Activated CD4-positive, alpha-beta memory T cell treated with anti-CD3 and anti-CD28 coated beads for 36 hours (primary cell): ENCODE data around the gene SLC46A3. TPM values are rescaled to one million over a fixed set of nuclear protein-coding genes. Genes with fewer than 3 reads are reported as not detected.
"Not testable (repeated sequence)": the region's sequence is repeated elsewhere in the genome, so short reads cannot be mapped to it uniquely, and the experiment has no call there.

Experiments
- CTCF ChIA-PET: fragments of 350-600 bp; sonication (Branson Sonifier 250); formaldehyde crosslinking; loops from one replicate; lab custom pipeline; 2021; ENCODE audit warnings: antibody characterized with exemption, inconsistent platforms; lab: Charles Lee
- POLR2A ChIA-PET: fragments of 350-600 bp; sonication (Branson Sonifier 250); formaldehyde crosslinking; loops from one replicate; lab custom pipeline; 2021; ENCODE audit warnings: antibody characterized with exemption; lab: Charles Lee
- DNase-seq: peaks from one replicate; pipeline ENCODE4 v3.0.0-alpha.2; 2020
- H3K27ac Mint-ChIP-seq: one replicate; pipeline ENCODE4 v1.8.0; 2021; ENCODE audit warnings: mixed read lengths
- H3K27me3 Mint-ChIP-seq: one replicate; pipeline ENCODE4 v1.8.0; 2021; ENCODE audit warnings: mixed read lengths
- H3K36me3 Mint-ChIP-seq: one replicate; pipeline ENCODE4 v1.8.0; 2021; ENCODE audit warnings: mixed read lengths
- H3K4me1 Mint-ChIP-seq: one replicate; pipeline ENCODE4 v1.8.0; 2021; ENCODE audit warnings: low read depth, mixed read lengths
- H3K4me3 Mint-ChIP-seq: one replicate; pipeline ENCODE4 v1.8.0; 2021; ENCODE audit warnings: mild to moderate bottlenecking, mixed read lengths
- H3K9me3 Mint-ChIP-seq: one replicate; pipeline ENCODE4 v1.8.0; 2021; ENCODE audit warnings: mixed read lengths
- intact Hi-C: fragments of 100-400 bp; cut with micrococcal nuclease; formaldehyde crosslinking; loops from one replicate; pipeline ENCODE4 v1.15.1; 2023
- total RNA-seq, 2 experiments: library from RNA; stranded (reverse); gene quantifications; one replicate each; pipeline ENCODE4 v1.2.3, GENCODE V29; 2021

Gene SLC46A3
- total RNA-seq, 2 experiments from 2014 or later, result 3.4 to 3.8 TPM

- no peaks in the 10 kb centered on the region for H3K36me3 Mint-ChIP-seq
- no peak for DNase-seq
- no peak overlapping the region for H3K27ac Mint-ChIP-seq
- no peaks in the 10 kb centered on the region for H3K9me3 Mint-ChIP-seq
- no peaks in the 10 kb centered on the region for H3K4me1 Mint-ChIP-seq
- ChIA-PET POLR2A (no interaction called here), CTCF (no interaction called here)
- H3K4me3 Mint-ChIP-seq, result no peak overlapping the region
- intact Hi-C loops, result no loop called here
- H3K27me3 Mint-ChIP-seq, result no peaks in the 10 kb centered on the region
Measured at GRCh38 chr13:28744656-28745055, 25.9 kb upstream of the SLC46A3 start.

- CTCF ChIA-PET, result no interaction called here
- H3K36me3 Mint-ChIP-seq, result no peaks in the 10 kb centered on the region
Measured at GRCh38 chr13:28744091-28744536, 25.3 kb upstream of the SLC46A3 start.

GRCh38 chr13:28743499-28744083, 24.8 kb upstream of the SLC46A3 start:
- H3K27me3 Mint-ChIP-seq, result no peaks in the 10 kb centered on the region
- no peaks in the 10 kb centered on the region for H3K4me1 Mint-ChIP-seq
- H3K4me3 Mint-ChIP-seq, result no peak overlapping the region
- CTCF ChIA-PET, result no interaction called here
- intact Hi-C loops, result no loop called here
- no peaks in the 10 kb centered on the region for H3K9me3 Mint-ChIP-seq
- POLR2A ChIA-PET, result no interaction called here
- no peaks in the 10 kb centered on the region for H3K36me3 Mint-ChIP-seq
- no peak overlapping the region for H3K27ac Mint-ChIP-seq
- no peak for DNase-seq

More at GRCh38 chr13:28744091-28744536, 25.3 kb upstream of the SLC46A3 start:
- DNase-seq, result no peak
- H3K4me3 Mint-ChIP-seq, result no peak overlapping the region
- no peaks in the 10 kb centered on the region for H3K27me3 Mint-ChIP-seq
- intact Hi-C loops, result no loop called here
- H3K27ac Mint-ChIP-seq, result no peak overlapping the region
- no peaks in the 10 kb centered on the region for H3K9me3 Mint-ChIP-seq
- no peaks in the 10 kb centered on the region for H3K4me1 Mint-ChIP-seq
- POLR2A ChIA-PET, result no interaction called here

DNA sequence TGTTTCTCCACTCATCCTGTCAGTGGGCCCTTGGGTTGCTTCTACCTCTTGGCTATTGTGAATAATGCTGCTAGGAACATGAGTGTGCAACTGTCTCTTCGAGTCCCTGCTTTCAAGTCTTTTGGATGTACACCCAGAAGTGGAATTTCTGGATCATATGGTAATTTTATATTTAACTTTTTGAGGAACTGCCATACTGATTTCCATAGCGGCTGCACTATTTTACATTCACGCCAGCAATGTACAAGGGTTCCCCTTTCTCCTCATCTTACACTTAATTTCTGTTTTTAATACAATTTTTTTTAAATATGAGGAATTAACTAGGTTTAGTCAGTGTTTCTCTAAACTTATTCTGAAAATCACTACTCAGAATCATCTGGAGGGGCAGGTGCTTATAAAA, 24.2 kb upstream of the SLC46A3 start:
- Mint-ChIP-seq H3K27me3 (no peaks in the 10 kb centered on the region), H3K36me3 (no peaks in the 10 kb centered on the region), H3K4me3 (no peak overlapping the region), H3K9me3 (no peaks in the 10 kb centered on the region), H3K27ac (no peak overlapping the region), H3K4me1 (no peaks in the 10 kb centered on the region)
- POLR2A ChIA-PET, result no interaction called here
- CTCF ChIA-PET, result no interaction called here
- intact Hi-C loops, result no loop called here
- DNase-seq, result no peak

DNA sequence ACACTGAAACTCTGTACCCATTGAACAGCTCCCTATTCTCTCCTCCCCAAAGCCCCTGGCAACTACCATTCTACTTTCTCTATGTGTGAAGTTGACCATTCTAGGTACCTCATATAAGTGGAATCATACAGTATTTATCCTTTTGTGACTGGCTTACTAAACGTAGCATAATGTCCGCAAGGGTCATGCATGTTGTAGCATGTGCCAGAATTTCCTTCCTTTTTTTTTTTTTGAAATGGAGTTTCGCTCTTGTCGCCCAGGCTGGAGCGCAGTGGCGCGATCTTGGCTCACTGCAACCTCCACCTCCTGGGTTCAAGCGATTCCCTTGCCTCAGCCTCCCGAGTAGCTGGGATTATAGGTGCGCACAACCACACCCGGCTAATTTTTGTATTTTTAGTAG, 23.7 kb upstream of the SLC46A3 start:
- CTCF ChIA-PET, H3K27ac Mint-ChIP-seq: not testable (repeated sequence)

DNA sequence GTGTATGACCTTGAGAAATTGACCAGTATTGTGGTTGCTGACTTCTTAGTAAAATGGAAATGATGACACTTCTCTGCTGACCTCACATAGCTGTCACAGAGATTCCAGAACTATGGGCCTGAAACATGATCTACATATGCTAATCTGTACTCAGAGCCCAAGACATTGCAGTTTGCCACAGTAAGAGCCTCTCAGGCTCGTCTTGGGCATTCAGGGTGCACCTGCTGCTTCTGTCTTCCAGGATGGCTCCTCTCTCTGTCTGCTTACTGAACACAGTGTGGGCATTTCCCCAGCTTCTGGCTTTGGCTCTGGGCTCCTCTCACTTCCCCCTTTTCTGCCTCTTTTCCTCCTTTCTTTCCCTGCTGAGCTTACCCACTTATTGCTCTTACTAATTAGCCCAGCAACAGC, 22.3 kb upstream of the SLC46A3 start:
- intact Hi-C loops, result no loop called here
- DNase-seq, result no peak
- Mint-ChIP-seq H3K27ac (no peak overlapping the region), H3K4me3 (no peak overlapping the region), H3K27me3 (no peaks in the 10 kb centered on the region), H3K4me1 (no peaks in the 10 kb centered on the region), H3K36me3 (no peaks in the 10 kb centered on the region), H3K9me3 (no peaks in the 10 kb centered on the region)
- ChIA-PET CTCF (no interaction called here), POLR2A (no interaction called here)

More for the DNA sequence above, 23.7 kb upstream of the SLC46A3 start:
- POLR2A ChIA-PET, DNase-seq, H3K4me3 Mint-ChIP-seq, H3K36me3 Mint-ChIP-seq, intact Hi-C loops, H3K9me3 Mint-ChIP-seq, H3K4me1 Mint-ChIP-seq, H3K27me3 Mint-ChIP-seq: not testable (repeated sequence)

DNA sequence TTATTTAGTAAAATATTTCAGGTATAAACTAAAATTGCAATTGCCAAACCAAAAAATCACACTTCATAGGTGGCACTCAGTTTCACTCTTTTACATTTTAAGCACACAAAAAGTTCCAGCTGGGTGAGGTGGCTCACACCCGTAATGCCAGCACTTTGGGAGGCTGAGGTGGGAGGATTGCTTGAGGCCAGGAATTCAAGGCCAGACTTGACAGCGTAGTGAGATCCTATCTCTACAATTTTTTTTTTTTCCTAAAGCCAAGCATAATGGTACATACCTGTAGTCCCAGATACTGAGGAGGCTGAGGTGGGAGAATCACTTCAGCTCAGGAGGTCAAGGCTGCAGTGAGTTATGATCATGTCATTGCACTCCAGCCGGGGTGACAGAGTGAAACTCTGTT, 20.6 kb upstream of the SLC46A3 start:
- Mint-ChIP-seq H3K27ac (no peak overlapping the region), H3K27me3 (no peaks in the 10 kb centered on the region), H3K4me1 (no peaks in the 10 kb centered on the region), H3K36me3 (no peaks in the 10 kb centered on the region), H3K4me3 (no peak overlapping the region), H3K9me3 (no peaks in the 10 kb centered on the region)
- ChIA-PET CTCF (no interaction called here), POLR2A (no interaction called here)
- intact Hi-C loops, result no loop called here
- no peak for DNase-seq

- Mint-ChIP-seq H3K4me1 (no peaks in the 10 kb centered on the region), H3K36me3 (no peaks in the 10 kb centered on the region), H3K27ac (no peak overlapping the region), H3K9me3 (no peaks in the 10 kb centered on the region), H3K27me3 (peaks cover 4% of the 10 kb centered on the region), H3K4me3 (no peak overlapping the region)
- intact Hi-C loops, result no loop called here
- DNase-seq, result no peak
- ChIA-PET POLR2A (no interaction called here), CTCF (no interaction called here)
Measured at GRCh38 chr13:28735481-28736029, 16.8 kb upstream of the SLC46A3 start.

GRCh38 chr13:28734906-28735305, 16.1 kb upstream of the SLC46A3 start:
- Mint-ChIP-seq H3K27me3 (peaks cover 4% of the 10 kb centered on the region), H3K4me3 (no peak overlapping the region), H3K4me1 (no peaks in the 10 kb centered on the region), H3K36me3 (no peaks in the 10 kb centered on the region), H3K9me3 (no peaks in the 10 kb centered on the region), H3K27ac (no peak overlapping the region)
- ChIA-PET CTCF (no interaction called here), POLR2A (no interaction called here)
- intact Hi-C loops, result no loop called here
- no peak for DNase-seq

GRCh38 chr13:28730762-28731161, 12.0 kb upstream of the SLC46A3 start:
- no peak for DNase-seq
- H3K9me3 Mint-ChIP-seq, result no peaks in the 10 kb centered on the region
- H3K4me3 Mint-ChIP-seq, result no peak overlapping the region
- no peaks in the 10 kb centered on the region for H3K36me3 Mint-ChIP-seq
- CTCF ChIA-PET, result no interaction called here
- H3K27me3 Mint-ChIP-seq, result peaks cover 12% of the 10 kb centered on the region
- H3K4me1 Mint-ChIP-seq, result no peaks in the 10 kb centered on the region
- POLR2A ChIA-PET, result no interaction called here
- no peak overlapping the region for H3K27ac Mint-ChIP-seq
- intact Hi-C loops, result no loop called here

- no peak for DNase-seq
- Mint-ChIP-seq H3K27ac (no peak overlapping the region), H3K36me3 (no peaks in the 10 kb centered on the region), H3K4me1 (no peaks in the 10 kb centered on the region), H3K4me3 (no peak overlapping the region), H3K27me3 (peaks cover 13% of the 10 kb centered on the region), H3K9me3 (no peaks in the 10 kb centered on the region)
- intact Hi-C loops, result no loop called here
- CTCF ChIA-PET, result no interaction called here
- POLR2A ChIA-PET, result no interaction called here
Measured at GRCh38 chr13:28729541-28729940, 10.8 kb upstream of the SLC46A3 start.

- no peaks in the 10 kb centered on the region for H3K4me1 Mint-ChIP-seq
- intact Hi-C loops, result no loop called here
- H3K9me3 Mint-ChIP-seq, result no peaks in the 10 kb centered on the region
- no peak overlapping the region for H3K4me3 Mint-ChIP-seq
- no peak overlapping the region for H3K27ac Mint-ChIP-seq
- POLR2A ChIA-PET, result no interaction called here
- peaks cover 13% of the 10 kb centered on the region for H3K27me3 Mint-ChIP-seq
- H3K36me3 Mint-ChIP-seq, result no peaks in the 10 kb centered on the region
- no peak for DNase-seq
- CTCF ChIA-PET, result no interaction called here
Measured at GRCh38 chr13:28728642-28729041, 9.9 kb upstream of the SLC46A3 start.

GRCh38 chr13:28725046-28725610, 6.4 kb upstream of the SLC46A3 start:
- Mint-ChIP-seq H3K27ac (no peak overlapping the region), H3K4me1 (no peaks in the 10 kb centered on the region), H3K9me3 (no peaks in the 10 kb centered on the region), H3K4me3 (no peak overlapping the region), H3K36me3 (no peaks in the 10 kb centered on the region), H3K27me3 (peaks cover 9% of the 10 kb centered on the region)
- intact Hi-C loops, result no loop called here
- no peak for DNase-seq
- CTCF ChIA-PET, result no interaction called here
- POLR2A ChIA-PET, result no interaction called here
